Testis (tissue), 5 donors: Measurements from ENCODE around the gene POTEC. TPM values are rescaled to one million over a fixed set of nuclear protein-coding genes. Genes with fewer than 3 reads are reported as not detected.
"Not testable (repeated sequence)": the region's sequence is repeated elsewhere in the genome, so short reads cannot be mapped to it uniquely, and the experiment has no call there.

Experiments
- DNase-seq: peaks from one replicate; pipeline ENCODE4 v3.0.0-alpha.2; 2019
- H3K27ac ChIP-seq, 2 donors: fragments of 200-600 bp; sonication (generic); one replicate each; pipeline ENCODE4 v1.5.1; 2019
- H3K27me3 ChIP-seq: fragments of 200-600 bp; sonication (generic); one replicate; pipeline ENCODE4 v1.5.1; 2019
- H3K36me3 ChIP-seq: fragments of 200-600 bp; sonication (generic); one replicate; pipeline ENCODE4 v1.5.1; 2017; ENCODE audit warnings: low read depth; ENCODE audit errors: missing control alignments
- H3K4me1 ChIP-seq: fragments of 200-600 bp; sonication (generic); one replicate; pipeline ENCODE4 v1.5.1; 2019
- H3K4me3 ChIP-seq, 2 donors: fragments of 200-600 bp; sonication (generic); one replicate each; pipeline ENCODE4 v1.5.1; 2017 to 2019
- H3K9me3 ChIP-seq: fragments of 200-600 bp; sonication (generic); one replicate; pipeline ENCODE4 v1.5.1; 2017
- CTCF ChIP-seq, 3 experiments: fragments of 450-650 bp in 2 of 3; fragments of 200-600 bp in 1 of 3; sonication (generic) in 1 of 3; IDR thresholded peaks; one replicate each; pipeline ENCODE4 v1.5.1; 2016 to 2019; ENCODE audit warnings: antibody characterized with exemption in 3 of 3, mild to moderate bottlenecking in 2 of 3, moderate library complexity in 1 of 3
- POLR2A ChIP-seq: fragments of 450-650 bp; IDR thresholded peaks from one replicate; pipeline ENCODE4 v1.6.1; 2017; ENCODE audit warnings: antibody characterized with exemption, mild to moderate bottlenecking, moderate library complexity
- WGBS, 2 donors: methylation state at CpG; one replicate each; pipeline ENCODE4 v1.1.5; 2018; 5-methylcytosine and 5-hydroxymethylcytosine counted together
- intact Hi-C: fragments of 100-400 bp; cut with DNase I; formaldehyde crosslinking; loops from one replicate; pipeline ENCODE4 v1.15.1; 2023; ENCODE audit warnings: low total_unique reads
- long read RNA-seq, 2 donors: transcript quantifications; one replicate each; lab custom pipeline, GENCODE V29; 2026
- polyA plus RNA-seq: library from polyadenylated mRNA; stranded (reverse); fragments of 350-450 nt; fragmentation: Illumina TruSeq; extraction: RNeasy Lipid Tissue Mini Kit (QIAGEN cat#74804); gene quantifications from one replicate; pipeline ENCODE4 v1.2.3, GENCODE V29; 2014; ENCODE audit warnings: low read depth, low replicate concordance; ENCODE audit not compliant: insufficient read depth
- total RNA-seq, 2 donors: library from RNA; depleted of rRNA; stranded (reverse); fragments of >200 nt; gene quantifications; one replicate each; pipeline ENCODE4 v1.2.3, GENCODE V29; 2016

POTEC gene
- total RNA-seq (10 to 100 TPM; 31.5 to 70.2 TPM), polyA plus RNA-seq (10.8 TPM)
- long read RNA-seq, donor 1, result 0 reads
- long read RNA-seq, donor 2, result 0 reads

GRCh38 chr18:14543446-14543964, at the start of gene POTEC:
Gene POTEC (minus strand): TSS chr18:14543600. CDS start chr18:14543146, 454 bp downstream.
- H3K9me3 ChIP-seq, H3K36me3 ChIP-seq, H3K27me3 ChIP-seq, H3K4me1 ChIP-seq, H3K27ac ChIP-seq, intact Hi-C loops: not testable (repeated sequence)
- 82 to 85% methylated on average over 37 to 46 of the region's 46 CpGs for WGBS, 2 donors
- peak; percentile 43 for DNase-seq
- H3K4me3 ChIP-seq, result peak within 1 kb of the TSS; percentile 9 to 29

GRCh38 chr18:14577971-14578370, 34.6 kb upstream of the POTEC start:
- 81 to 83% methylated on average over 3 of the region's 3 CpGs for WGBS, 2 donors
- Histone ChIP-seq H3K4me3 (no peak overlapping the region), H3K27ac (no peak overlapping the region), H3K36me3 (no peaks in the 10 kb centered on the region), H3K4me1 (no peaks in the 10 kb centered on the region), H3K27me3 (no peaks in the 10 kb centered on the region), H3K9me3 (no peaks in the 10 kb centered on the region)
- intact Hi-C loops, result no loop called here
- TF ChIP-seq POLR2A (no peak), CTCF (IDR thresholded peaks at IDR 0.05) (no peak)
- no peak for DNase-seq

GRCh38 chr18:14559502-14559901, 16.1 kb upstream of the POTEC start:
- WGBS, 2 donors, result 51% methylated on average over 2 of the region's 2 CpGs; no CpG with 5 or more reads in 1 of the 2 donors
- H3K27ac ChIP-seq, H3K27me3 ChIP-seq, H3K4me1 ChIP-seq, intact Hi-C loops, H3K9me3 ChIP-seq, H3K36me3 ChIP-seq, DNase-seq, H3K4me3 ChIP-seq: not testable (repeated sequence)

GRCh38 chr18:14531659-14532058, 11.7 kb downstream of the POTEC start:
- H3K4me1 ChIP-seq, H3K36me3 ChIP-seq, H3K27ac ChIP-seq, intact Hi-C loops, H3K9me3 ChIP-seq, H3K4me3 ChIP-seq, H3K27me3 ChIP-seq, DNase-seq: not testable (repeated sequence)
- 78% methylated on average over 1 of the region's 1 CpG; no CpG with 5 or more reads in 1 of the 2 donors for WGBS, 2 donors

GRCh38 chr18:14510707-14511106, 32.7 kb downstream of the POTEC start:
- H3K27me3 ChIP-seq, H3K4me1 ChIP-seq, DNase-seq, intact Hi-C loops, H3K36me3 ChIP-seq, H3K27ac ChIP-seq, H3K9me3 ChIP-seq, H3K4me3 ChIP-seq: not testable (repeated sequence)
- 73% methylated on average over 3 of the region's 3 CpGs; no CpG with 5 or more reads in 1 of the 2 donors for WGBS, 2 donors

GRCh38 chr18:14503691-14504090, 39.7 kb downstream of the POTEC start:
- intact Hi-C loops, H3K27me3 ChIP-seq, H3K27ac ChIP-seq, H3K4me1 ChIP-seq, H3K36me3 ChIP-seq, H3K4me3 ChIP-seq, DNase-seq, H3K9me3 ChIP-seq: not testable (repeated sequence)
- WGBS, 2 donors, result 80 to 83% methylated on average over 2 to 8 of the region's 8 CpGs

- H3K4me3 ChIP-seq, H3K36me3 ChIP-seq, H3K9me3 ChIP-seq, H3K27ac ChIP-seq, DNase-seq, intact Hi-C loops, H3K27me3 ChIP-seq, H3K4me1 ChIP-seq: not testable (repeated sequence)
- WGBS, 2 donors, result 86 to 88% methylated on average over 3 to 4 of the region's 4 CpGs
Measured at GRCh38 chr18:14501894-14502293, 41.5 kb downstream of the POTEC start.

- H3K4me1 ChIP-seq, H3K4me3 ChIP-seq, DNase-seq, H3K27me3 ChIP-seq, intact Hi-C loops, H3K9me3 ChIP-seq, H3K36me3 ChIP-seq, H3K27ac ChIP-seq: not testable (repeated sequence)
- WGBS, 2 donors, result 53 to 63% methylated on average over 22 to 41 of the region's 47 CpGs
Measured at GRCh38 chr18:14489256-14490014, 54.0 kb downstream of the POTEC start.

- intact Hi-C loops, H3K36me3 ChIP-seq, H3K9me3 ChIP-seq, H3K27me3 ChIP-seq, H3K4me1 ChIP-seq, H3K27ac ChIP-seq, DNase-seq, H3K4me3 ChIP-seq: not testable (repeated sequence)
- 48 to 64% methylated on average over 3 to 17 of the region's 17 CpGs for WGBS, 2 donors
Measured at GRCh38 chr18:14488789-14489188, 54.6 kb downstream of the POTEC start.

GRCh38 chr18:14486926-14487580, 56.3 kb downstream of the POTEC start:
- H3K4me3 ChIP-seq, DNase-seq, H3K36me3 ChIP-seq, H3K27ac ChIP-seq, H3K9me3 ChIP-seq, H3K4me1 ChIP-seq, H3K27me3 ChIP-seq, intact Hi-C loops: not testable (repeated sequence)
- 63 to 77% methylated on average over 12 to 27 of the region's 42 CpGs for WGBS, 2 donors

- H3K4me1 ChIP-seq, H3K27ac ChIP-seq, H3K4me3 ChIP-seq, H3K36me3 ChIP-seq, H3K9me3 ChIP-seq, H3K27me3 ChIP-seq, intact Hi-C loops, DNase-seq: not testable (repeated sequence)
- 65 to 83% methylated on average over 18 of the region's 18 CpGs for WGBS, 2 donors
Measured at GRCh38 chr18:14479076-14479475, 64.3 kb downstream of the POTEC start.
